ENCODE measurements around the gene GSTA1. TPM values are rescaled to one million over a fixed set of nuclear protein-coding genes. Genes with fewer than 3 reads are reported as not detected.

GSTA1 gene
- total RNA-seq, 1 experiment from 2014 or later, result not detected

- no peak within 1 kb of the TSS for H3K4me3 Mint-ChIP-seq
- no peak within 1 kb of the TSS for H2AK5ac ChIP-seq (ENCODE audit: insufficient read length, low read length)
- H3K36me3 Mint-ChIP-seq (ENCODE audit: insufficient read depth in 1 of 3, low read depth in 3 of 3), result peaks cover 0 to 2% (median 0%) of the 10 kb centered on the region in 3 experiments; a peak in 2 of 7 replicates
- no peak within 1 kb of the TSS for H2AFZ ChIP-seq (ENCODE audit: low read length)
- H2BK15ac ChIP-seq (ENCODE audit: low read depth, low read length), result no peak within 1 kb of the TSS
- peaks cover 0 to 5% of the 10 kb centered on the region in 2 experiments; a peak in 1 of 5 replicates for H3K9me3 Mint-ChIP-seq
- H3K9ac ChIP-seq (ENCODE audit: extremely low read depth, insufficient read length, low read length), result no peak within 1 kb of the TSS
- no peak within 1 kb of the TSS for H4K8ac ChIP-seq (replicated peaks; ENCODE audit: insufficient read length, low read depth, low read length)
- TF ChIP-seq CTCF (conservative IDR thresholded peaks at IDR 0.05), result no peak
- no peaks in the 10 kb centered on the region for H3K23me2 ChIP-seq (ENCODE audit: insufficient read length, low read depth, low read length, poor library complexity, severe bottlenecking)
- no peaks in the 10 kb centered on the region for H3K27me3 ChIP-seq (ENCODE audit: insufficient read depth, low read length)
- H3K27ac ChIP-seq (ENCODE audit: insufficient read length, low read depth, low read length), result no peak within 1 kb of the TSS
- peaks cover 15% of the 10 kb centered on the region for H3K27me3 Mint-ChIP-seq (ENCODE audit: low read depth)
- H2BK20ac ChIP-seq (ENCODE audit: low read depth, low read length, poor library complexity, severe bottlenecking), result no peak within 1 kb of the TSS
- H3K23ac ChIP-seq (ENCODE audit: insufficient read length, low read depth, low read length), result no peak within 1 kb of the TSS
- H3K79me2 ChIP-seq (ENCODE audit: insufficient read depth, low read length), result no peaks in the 10 kb centered on the region
- H3K14ac ChIP-seq (ENCODE audit: insufficient read depth, low read length), result no peak within 1 kb of the TSS
- no peaks in the 10 kb centered on the region for H3K4me1 ChIP-seq (ENCODE audit: insufficient read depth, low read length)
- no peak within 1 kb of the TSS for H4K91ac ChIP-seq (ENCODE audit: insufficient read length, low read depth, low read length)
- WGBS (ENCODE audit: extremely low coverage, insufficient read length, low lambda C conversion rate), result no CpG with 5 or more reads among the region's 5 CpGs
- no peak within 1 kb of the TSS for H3K4ac ChIP-seq (ENCODE audit: low read depth, low read length)
- H3K4me2 ChIP-seq (ENCODE audit: insufficient read depth, insufficient read length, low read length), result no peak within 1 kb of the TSS
- no peak within 1 kb of the TSS for H2BK5ac ChIP-seq (ENCODE audit: insufficient read length, low read length)
- no peak within 1 kb of the TSS for H4K5ac ChIP-seq (ENCODE audit: insufficient read length, low read depth, low read length)
- no peak within 1 kb of the TSS for H3K56ac ChIP-seq (ENCODE audit: insufficient read length, low read depth, low read length)
- no peak within 1 kb of the TSS for H3K18ac ChIP-seq (ENCODE audit: insufficient read length, low read depth, low read length)
- H2BK12ac ChIP-seq (ENCODE audit: insufficient read length, low read depth, low read length), result no peak within 1 kb of the TSS
- H3K27ac Mint-ChIP-seq, result no peak within 1 kb of the TSS
- H3K9me3 ChIP-seq (ENCODE audit: control insufficient read depth, low read depth, low read length), result no peaks in the 10 kb centered on the region
- H2BK120ac ChIP-seq (ENCODE audit: low read depth, low read length, poor library complexity, severe bottlenecking), result no peak within 1 kb of the TSS
- peaks cover 4% of the 10 kb centered on the region in 2 experiments; a peak in 3 of 4 replicates for H3K4me1 Mint-ChIP-seq
- no peaks in the 10 kb centered on the region for H3K79me1 ChIP-seq (ENCODE audit: insufficient read depth, low read depth, low read length, poor library complexity, severe bottlenecking)
- no peak for DNase-seq
- no peak within 1 kb of the TSS for H3T11ph ChIP-seq (ENCODE audit: low read length)
- H4K20me1 ChIP-seq (ENCODE audit: control insufficient read depth, insufficient read depth, insufficient read length), result no peaks in the 10 kb centered on the region
Observed at GRCh38 chr6:52840763-52841585, 37.4 kb upstream of the GSTA1 start, which contains the start of gene GSTA5. Gene GSTA5, minus strand, starts transcription at chr6:52840813.

All from H9 (cell line).